Superior temporal gyrus (tissue), 1 donor: ENCODE measurements around the gene EPAS1.

Source experiments
- DNase-seq: peaks from one replicate; pipeline ENCODE4 v3.0.0-alpha.2; 2016; ENCODE audit errors: extremely low spot score

EPAS1 gene

GRCh38 chr2:46300406-46300832, 3.2 kb downstream of the EPAS1 start:
- DNase-seq: no peak

GRCh38 chr2:46302005-46302695, 4.9 kb downstream of the EPAS1 start:
- DNase-seq: no peak

- DNase-seq: no peak
Measured at GRCh38 chr2:46303233-46303632, 6.0 kb downstream of the EPAS1 start.

- DNase-seq: no peak
Measured at GRCh38 chr2:46303822-46304221, 6.6 kb downstream of the EPAS1 start.

GRCh38 chr2:46304635-46305034, 7.4 kb downstream of the EPAS1 start:
- no peak for DNase-seq

- no peak for DNase-seq
Measured at GRCh38 chr2:46305187-46305586, 8.0 kb downstream of the EPAS1 start.

GRCh38 chr2:46305767-46306166, 8.6 kb downstream of the EPAS1 start:
- DNase-seq: no peak

GRCh38 chr2:46306330-46306751, 9.1 kb downstream of the EPAS1 start:
- no peak for DNase-seq

GRCh38 chr2:46306988-46307655, 9.9 kb downstream of the EPAS1 start:
- DNase-seq: no peak

GRCh38 chr2:46308081-46308480, 10.9 kb downstream of the EPAS1 start:
- DNase-seq: no peak

- no peak for DNase-seq
Measured at GRCh38 chr2:46308629-46309028, 11.4 kb downstream of the EPAS1 start.

- DNase-seq: no peak
Measured at GRCh38 chr2:46309052-46309953, 12.1 kb downstream of the EPAS1 start.

- DNase-seq: no peak
Measured at GRCh38 chr2:46310446-46310845, 13.2 kb downstream of the EPAS1 start.

- no peak for DNase-seq
Measured at GRCh38 chr2:46311651-46312223, 14.5 kb downstream of the EPAS1 start.

GRCh38 chr2:46313063-46313462, 15.9 kb downstream of the EPAS1 start:
- DNase-seq: no peak

GRCh38 chr2:46314065-46314835, 17.0 kb downstream of the EPAS1 start:
- DNase-seq: no peak

GRCh38 chr2:46315103-46315890, 18.1 kb downstream of the EPAS1 start:
- no peak for DNase-seq

GRCh38 chr2:46317094-46317486, 19.9 kb downstream of the EPAS1 start:
- no peak for DNase-seq

GRCh38 chr2:46318579-46319460, 21.6 kb downstream of the EPAS1 start:
- no peak for DNase-seq
